Nephron progenitor cell (in vitro differentiated cells): Measurements from ENCODE around the gene ELMO1.

Experiments used
- DNase-seq: peaks from one replicate; pipeline ENCODE4 v3.0.0; 2021
- H3K27ac Mint-ChIP-seq: 2 replicates; pipeline ENCODE4 v1.8.0; 2021; ENCODE audit warnings: mild to moderate bottlenecking, moderate library complexity, mixed read lengths
- H3K27me3 Mint-ChIP-seq: 2 replicates; pipeline ENCODE4 v1.8.0; 2021; ENCODE audit warnings: mild to moderate bottlenecking, low read depth, mixed read lengths; ENCODE audit not compliant: poor library complexity
- H3K36me3 Mint-ChIP-seq: 2 replicates; pipeline ENCODE4 v1.8.0; 2021; ENCODE audit warnings: low read depth, mixed read lengths
- H3K4me1 Mint-ChIP-seq: 2 replicates; pipeline ENCODE4 v1.8.0; 2021; ENCODE audit warnings: mixed read lengths
- H3K4me3 Mint-ChIP-seq: 2 replicates; pipeline ENCODE4 v1.8.0; 2021; ENCODE audit warnings: mild to moderate bottlenecking, moderate library complexity, mixed read lengths
- H3K9me3 Mint-ChIP-seq: 2 replicates; pipeline ENCODE4 v1.8.0; 2021; ENCODE audit warnings: mild to moderate bottlenecking, moderate library complexity, mixed read lengths
- CTCF ChIP-seq: fragments of 200-600 bp; sonication (generic); IDR thresholded peaks from 2 replicates; pipeline ENCODE4 v1.5.0; 2021; ENCODE audit warnings: antibody characterized with exemption

ELMO1 gene

GRCh38 chr7:37287131-37287855, 161.4 kb downstream of the ELMO1 start:
- peak overlapping the region; percentile 26 for H3K27ac Mint-ChIP-seq
- DNase-seq: no peak

GRCh38 chr7:37286454-37286832, 162.2 kb downstream of the ELMO1 start:
- no peak for TF ChIP-seq CTCF
- Mint-ChIP-seq H3K4me1 (peaks cover 19% of the 10 kb centered on the region), H3K36me3 (peaks cover 10% of the 10 kb centered on the region)

More at GRCh38 chr7:37287131-37287855, 161.4 kb downstream of the ELMO1 start:
- Mint-ChIP-seq H3K4me1 (peaks cover 18% of the 10 kb centered on the region), H3K27me3 (no peaks in the 10 kb centered on the region), H3K9me3 (peaks cover 12% of the 10 kb centered on the region), H3K36me3 (peaks cover 10% of the 10 kb centered on the region), H3K4me3 (no peak overlapping the region)
- no peak for TF ChIP-seq CTCF

GRCh38 chr7:37285706-37286453, 162.8 kb downstream of the ELMO1 start:
- H3K4me1 Mint-ChIP-seq: peaks cover 19% of the 10 kb centered on the region
- peaks cover 4% of the 10 kb centered on the region for H3K9me3 Mint-ChIP-seq
- no peak for DNase-seq
- H3K36me3 Mint-ChIP-seq: peaks cover 4% of the 10 kb centered on the region
- no peak overlapping the region for H3K4me3 Mint-ChIP-seq
- H3K27me3 Mint-ChIP-seq: no peaks in the 10 kb centered on the region
- no peak overlapping the region for H3K27ac Mint-ChIP-seq
- no peak for TF ChIP-seq CTCF

More at GRCh38 chr7:37286454-37286832, 162.2 kb downstream of the ELMO1 start:
- H3K27ac Mint-ChIP-seq: no peak overlapping the region
- peaks cover 10% of the 10 kb centered on the region for H3K9me3 Mint-ChIP-seq
- no peak for DNase-seq
- H3K27me3 Mint-ChIP-seq: no peaks in the 10 kb centered on the region
- no peak overlapping the region for H3K4me3 Mint-ChIP-seq

- DNase-seq: peak; percentile 63
- Mint-ChIP-seq H3K4me3 (no peak overlapping the region), H3K27ac (no peak overlapping the region), H3K27me3 (no peaks in the 10 kb centered on the region), H3K36me3 (peaks cover 4% of the 10 kb centered on the region), H3K9me3 (peaks cover 9% of the 10 kb centered on the region), H3K4me1 (peaks cover 19% of the 10 kb centered on the region)
- peak; percentile 83 for TF ChIP-seq CTCF
Observed at GRCh38 chr7:37284805-37285231, 163.8 kb downstream of the ELMO1 start.

- TF ChIP-seq CTCF: no peak
- Mint-ChIP-seq H3K27me3 (no peaks in the 10 kb centered on the region), H3K36me3 (peaks cover 9% of the 10 kb centered on the region), H3K4me1 (peaks cover 19% of the 10 kb centered on the region), H3K9me3 (peaks cover 14% of the 10 kb centered on the region), H3K27ac (no peak overlapping the region), H3K4me3 (no peak overlapping the region)
- no peak for DNase-seq
Observed at GRCh38 chr7:37284285-37284684, 164.4 kb downstream of the ELMO1 start.
